ENCODE measurements around the gene TTC28.
"Not testable (repeated sequence)": the region's sequence is repeated elsewhere in the genome, so short reads cannot be mapped to it uniquely, and the experiment has no call there.

TTC28 gene

GRCh38 chr22:28678170-28678569 lies 1.5 kb downstream of the TTC28 start:
- not testable (repeated sequence) for DNase-seq

- DNase-seq: no peak
Observed at GRCh38 chr22:28674121-28674563, 5.5 kb downstream of the TTC28 start.

DNA sequence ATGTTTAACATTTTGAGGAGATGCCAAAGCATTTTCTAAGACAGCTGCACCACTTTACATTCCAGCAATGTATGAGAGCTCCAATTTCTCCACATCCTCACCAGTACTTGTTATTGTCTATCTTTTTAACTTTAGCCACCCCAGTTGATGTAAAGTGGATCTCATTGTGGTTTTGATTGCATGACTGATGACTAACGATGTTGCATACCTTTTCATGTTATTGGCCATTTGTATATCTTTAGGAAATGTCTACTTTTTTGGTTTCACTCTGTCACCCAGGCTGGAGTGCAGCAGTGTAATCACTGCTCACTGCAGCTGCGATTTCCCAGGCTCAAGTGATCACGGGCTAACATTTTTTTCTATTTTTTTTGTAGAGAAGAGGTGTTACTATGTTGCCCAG lies 8.9 kb downstream of the TTC28 start:
- no peak for DNase-seq

GRCh38 chr22:28670161-28670560 lies 9.5 kb downstream of the TTC28 start:
- DNase-seq: no peak

- no peak for DNase-seq
Observed at GRCh38 chr22:28669387-28669786, 10.3 kb downstream of the TTC28 start.

- DNase-seq: not testable (repeated sequence)
Observed at GRCh38 chr22:28663569-28663942, 16.1 kb downstream of the TTC28 start.

- DNase-seq: no peak
Observed at GRCh38 chr22:28658448-28658847, 21.2 kb downstream of the TTC28 start.

GRCh38 chr22:28656181-28656580 lies 23.5 kb downstream of the TTC28 start:
- DNase-seq: no peak

GRCh38 chr22:28650463-28650862 lies 29.2 kb downstream of the TTC28 start:
- no peak for DNase-seq

DNA sequence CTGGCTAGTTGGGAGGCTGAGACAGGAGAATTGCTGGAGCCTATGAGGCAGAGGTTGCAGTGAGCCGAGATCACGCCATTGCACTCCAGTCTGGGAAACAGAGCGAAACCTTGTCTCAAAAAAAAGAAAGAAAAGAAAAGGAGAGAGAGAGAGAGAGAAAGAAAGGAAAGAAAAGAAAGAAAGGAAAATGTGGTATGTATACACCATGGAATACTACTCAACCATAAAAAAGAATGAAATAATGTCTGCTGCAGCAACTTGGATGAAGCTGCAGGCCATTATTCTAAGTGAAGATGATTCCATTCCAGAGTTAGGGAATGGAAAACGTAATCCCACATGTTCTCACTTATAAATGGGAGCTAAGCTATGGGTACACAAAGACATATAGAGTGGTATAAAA lies 30.8 kb downstream of the TTC28 start:
- no peak for DNase-seq

GRCh38 chr22:28647216-28647615 lies 32.4 kb downstream of the TTC28 start:
- no peak for DNase-seq

DNA sequence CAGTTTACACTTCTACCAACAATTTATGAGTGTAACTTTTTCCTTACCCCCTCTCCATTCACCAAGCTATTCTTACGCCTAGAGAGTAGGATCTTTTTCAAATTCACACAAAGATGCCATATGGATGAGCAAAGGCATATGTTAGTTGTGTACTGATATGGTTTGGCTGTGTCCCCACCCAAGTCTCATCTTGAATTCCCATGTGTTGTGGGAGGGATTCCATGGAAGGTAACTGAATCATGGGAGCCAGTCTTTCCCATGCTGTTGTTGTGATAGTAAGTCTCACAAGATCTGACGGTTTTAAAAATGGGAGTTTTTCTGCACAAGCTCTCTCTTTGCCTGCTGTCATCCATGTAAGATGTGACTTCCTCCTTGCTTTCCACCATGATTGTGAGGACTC lies 40.3 kb downstream of the TTC28 start:
- no peak for DNase-seq

- no peak for DNase-seq
Observed at GRCh38 chr22:28637225-28637624, 42.4 kb downstream of the TTC28 start.

DNA sequence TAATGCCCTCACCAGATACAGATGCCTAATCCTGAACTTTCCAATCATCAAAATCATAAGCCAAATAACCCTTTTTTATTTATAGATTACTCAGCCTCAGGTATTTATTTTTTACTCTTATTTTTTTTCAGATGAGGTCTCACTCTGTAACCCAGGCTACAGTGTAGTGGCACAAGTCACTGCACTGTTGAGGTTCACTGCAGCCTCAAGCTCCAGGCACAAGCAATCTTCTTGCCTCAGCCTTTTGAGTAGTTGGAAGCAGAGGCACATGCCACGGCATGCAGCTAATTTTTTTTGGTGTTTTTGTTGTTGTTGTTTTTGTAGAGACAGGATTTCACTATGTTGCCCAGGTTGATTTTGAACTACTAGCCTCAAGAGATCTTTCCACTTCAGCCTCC lies 49.5 kb downstream of the TTC28 start:
- no peak for DNase-seq

DNA sequence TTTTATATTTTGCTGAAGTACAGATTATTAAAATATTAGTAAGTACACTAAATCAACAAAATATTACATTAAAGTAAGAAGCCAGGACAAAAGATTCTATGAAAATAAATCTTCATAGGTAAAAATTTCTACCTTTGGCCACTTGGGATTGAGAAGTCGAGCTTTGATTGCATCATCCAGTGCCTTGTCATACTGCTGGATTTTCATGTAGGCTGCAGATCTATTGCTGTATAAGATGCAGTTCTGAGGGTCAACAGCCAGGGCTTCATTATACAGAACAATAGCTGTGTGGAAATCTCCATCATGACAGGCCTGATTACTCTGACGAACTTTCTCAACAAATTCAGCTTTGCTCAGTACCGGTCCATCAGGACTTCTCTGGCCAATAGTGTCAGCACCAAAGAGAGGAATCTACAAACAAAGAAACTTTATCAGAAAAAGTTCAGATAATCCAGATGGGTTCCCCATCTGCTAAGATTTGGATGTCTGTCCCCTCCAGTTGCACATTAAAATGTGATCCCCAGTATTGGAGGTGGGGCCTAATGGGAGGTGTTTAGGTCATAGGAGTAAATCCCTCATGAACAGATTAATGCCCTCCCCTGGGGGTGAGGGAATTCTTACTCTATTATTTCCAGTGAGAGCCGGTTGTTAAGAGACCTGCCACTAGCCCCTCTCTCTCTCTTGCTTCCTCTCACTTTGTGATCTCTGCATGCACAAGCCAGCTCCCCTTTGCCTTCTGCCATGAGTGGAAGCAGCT lies 50.0 kb downstream of the TTC28 start:
- DNase-seq: no peak

DNA sequence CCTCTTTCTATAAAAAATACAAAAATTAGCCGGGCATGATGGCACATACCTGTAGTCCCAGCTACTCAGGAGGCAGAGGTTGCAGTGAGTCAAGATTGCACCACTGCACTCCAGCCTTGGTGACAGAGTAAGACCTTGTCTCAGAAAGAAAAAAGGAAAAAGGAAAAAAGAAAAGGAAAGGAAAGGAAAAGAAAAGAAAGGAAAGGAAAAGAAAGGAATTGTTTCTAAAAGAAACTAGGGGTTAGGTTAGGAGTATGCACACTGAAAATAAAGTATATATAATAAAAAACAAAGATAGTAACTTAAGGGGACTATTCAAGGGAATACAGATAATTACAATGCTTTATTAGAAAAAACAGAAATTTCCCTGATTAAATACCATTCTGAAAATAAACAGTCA lies 50.9 kb downstream of the TTC28 start:
- DNase-seq: no peak

DNA sequence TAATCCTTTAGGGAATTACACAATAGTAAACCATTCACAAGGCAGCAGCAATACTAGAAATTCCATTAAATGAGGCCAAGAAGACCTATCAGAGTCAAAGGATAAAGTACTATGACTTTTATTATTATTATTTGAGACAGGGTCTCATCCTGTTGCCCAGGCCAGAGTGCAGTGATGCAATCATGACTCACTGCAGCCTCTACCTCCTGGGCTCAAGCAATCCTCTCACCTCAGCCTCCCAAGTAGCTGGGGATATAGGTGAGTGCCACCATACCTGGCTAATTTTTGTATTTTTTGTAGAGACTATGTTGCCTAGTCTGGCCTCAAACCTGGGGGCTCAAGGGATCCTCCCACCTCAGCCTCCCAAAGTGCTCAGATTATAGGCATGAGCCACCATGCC lies 51.8 kb downstream of the TTC28 start:
- no peak for DNase-seq

DNA sequence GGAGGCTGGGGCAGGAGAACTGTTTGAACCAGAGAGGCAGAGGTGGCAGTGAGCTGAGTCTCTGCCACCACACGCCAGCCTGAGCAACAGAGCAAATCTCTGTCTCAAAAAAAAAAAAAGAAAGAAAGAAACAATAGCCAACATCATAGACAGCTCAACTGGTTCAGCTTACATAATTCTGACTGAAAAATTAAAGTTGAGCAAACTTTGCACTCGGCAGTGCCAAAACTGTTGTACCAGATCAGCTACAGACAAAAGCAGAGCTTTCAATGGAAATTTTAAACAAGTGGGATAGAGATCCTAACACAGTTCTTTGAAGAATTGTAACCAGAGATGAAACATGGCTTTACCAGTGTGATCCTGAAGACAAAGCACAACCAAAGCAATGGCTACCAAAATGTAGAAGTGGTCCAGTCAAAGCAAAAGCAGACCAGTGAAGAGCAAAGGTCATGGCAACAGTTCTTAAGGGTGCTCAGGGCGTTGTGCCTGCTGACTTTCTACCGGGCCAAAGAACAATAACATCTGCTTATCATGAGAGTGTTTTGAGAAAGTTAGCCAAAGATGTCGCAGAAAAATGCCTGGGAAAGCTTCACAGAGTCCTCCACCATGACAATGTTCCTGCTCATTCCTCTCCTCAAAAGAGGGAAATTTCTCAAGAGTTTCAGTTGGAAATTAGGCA lies 59.3 kb downstream of the TTC28 start:
- DNase-seq: no peak

GRCh38 chr22:28619236-28619635 lies 60.4 kb downstream of the TTC28 start:
- DNase-seq: no peak

DNA sequence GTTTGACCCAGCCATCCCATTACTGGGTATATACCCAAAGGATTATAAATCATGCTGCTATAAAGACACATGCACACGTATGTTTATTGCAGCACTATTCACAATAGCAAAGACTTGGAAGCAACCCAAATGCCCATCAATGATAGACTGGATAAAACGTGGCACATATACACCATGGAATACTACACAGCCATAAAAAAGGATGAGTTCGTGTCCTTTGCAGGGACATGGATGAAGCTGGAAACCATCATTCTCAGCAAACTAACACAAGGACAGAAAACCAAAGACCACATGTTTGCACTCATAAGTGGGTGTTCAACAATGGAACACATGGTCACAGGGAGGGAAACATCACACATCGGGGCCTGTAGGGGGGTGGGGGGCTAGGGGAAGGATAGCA lies 64.2 kb downstream of the TTC28 start:
- DNase-seq: not testable (repeated sequence)

DNA sequence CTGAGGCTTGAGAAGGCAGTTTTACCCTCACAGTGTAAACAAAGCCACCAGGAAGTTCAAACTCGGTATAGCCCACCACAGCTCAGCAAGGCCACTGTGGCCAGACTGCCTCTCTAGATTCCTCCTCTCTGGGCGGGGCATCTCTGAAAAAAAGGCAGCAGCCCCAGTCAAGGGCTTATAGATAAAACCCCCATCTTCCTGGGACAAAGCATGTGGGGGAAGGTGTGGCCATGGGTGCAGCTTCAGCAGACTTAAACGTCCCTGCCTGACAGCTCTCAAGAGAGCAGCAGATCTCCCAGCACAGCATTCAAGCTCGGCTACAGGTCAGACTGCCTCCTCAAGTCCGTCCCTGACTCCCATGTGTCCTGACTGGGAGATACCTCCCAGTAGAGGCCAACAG lies 69.7 kb downstream of the TTC28 start:
- DNase-seq: no peak

DNA sequence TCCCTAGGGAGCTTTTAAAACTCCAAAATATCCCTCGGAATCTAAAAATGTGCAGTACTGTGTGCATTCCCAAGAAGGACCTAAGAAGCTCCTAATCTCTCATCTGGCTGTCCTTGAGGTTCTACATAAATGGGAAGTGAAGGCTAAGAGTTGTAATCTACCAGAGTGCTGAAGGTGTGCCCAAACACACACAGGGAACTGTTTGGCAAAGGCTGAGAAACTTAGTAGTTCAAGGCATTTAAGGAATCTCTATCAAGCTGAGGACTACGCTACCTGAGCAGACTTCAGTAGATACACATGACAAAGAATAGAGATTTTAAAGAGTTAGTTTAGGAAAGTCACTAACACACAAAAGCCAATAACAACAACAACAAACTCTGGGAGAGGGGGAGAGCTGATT lies 71.1 kb downstream of the TTC28 start:
- DNase-seq: no peak

GRCh38 chr22:28607795-28608194 lies 71.8 kb downstream of the TTC28 start:
- no peak for DNase-seq
